Endothelial cell of umbilical vein (primary cell): ENCODE results near the gene UNC5CL. TPM values are rescaled to one million over a fixed set of nuclear protein-coding genes. Genes with fewer than 3 reads are reported as not detected.

ENCODE experiments used
- BruUV-seq: library from RNA; stranded (reverse); fragments of 400-500 nt; replicated peaks from 2 replicates; lab custom pipeline; 2021; lab: Mats Ljungman, UMichigan
- CTCF ChIA-PET: fragments of 300-600, 350-600 bp; sonication (Branson Sonifier 250); formaldehyde crosslinking; loops from one replicate; lab custom pipeline; 2021; ENCODE audit warnings: antibody characterized with exemption, inconsistent platforms; lab: Charles Lee
- POLR2A ChIA-PET: fragments of 300-600, 350-600 bp; sonication (Branson Sonifier 250); formaldehyde crosslinking; loops from one replicate; lab custom pipeline; 2021; ENCODE audit warnings: antibody characterized with exemption, inconsistent platforms; lab: Charles Lee
- DNase-seq: peaks from one replicate; pipeline ENCODE4 v3.0.0-alpha.2; 2011; ENCODE audit warnings: low read depth, low spot score
- FAIRE-seq: peaks from 2 replicates; lab custom pipeline; 2011; peaks lifted over from hg19 to GRCh38; lab: Jason Lieb, UNC
- H2AFZ ChIP-seq: 2 replicates; pipeline ENCODE4 v1.6.0; 2012; ENCODE audit warnings: low read depth, low read length, control low read depth, inconsistent platforms
- H3K27ac ChIP-seq: 2 replicates; pipeline ENCODE4 v1.5.1; 2011; ENCODE audit warnings: low read depth, mild to moderate bottlenecking, control low read depth, low read length, moderate library complexity; ENCODE audit not compliant: insufficient read depth
- H3K27me3 ChIP-seq, 2 experiments: 2 replicates each; pipeline versions ENCODE4 v1.6.0 to v1.6.1; 2011; ENCODE audit warnings: low read length in 2 of 2, mixed read lengths in 1 of 2; ENCODE audit not compliant: control insufficient read depth in 2 of 2, insufficient read depth in 2 of 2
- H3K36me3 ChIP-seq, 2 experiments: 2 replicates in 1 of 2; 3 replicates in 1 of 2; pipeline ENCODE4 v1.5.1; 2011; ENCODE audit warnings: low read length in 2 of 2, mild to moderate bottlenecking in 1 of 2, moderate library complexity in 1 of 2; ENCODE audit not compliant: control insufficient read depth in 2 of 2, insufficient read depth in 2 of 2; ENCODE audit errors: extremely low read depth in 1 of 2
- H3K4me1 ChIP-seq: 3 replicates; pipeline ENCODE4 v1.5.1; 2011; ENCODE audit warnings: mild to moderate bottlenecking, low read length; ENCODE audit not compliant: control insufficient read depth, insufficient read depth; ENCODE audit errors: extremely low read depth
- H3K4me2 ChIP-seq: 2 replicates; pipeline ENCODE4 v1.6.1; 2011; ENCODE audit warnings: low read length, control low read depth, mixed read lengths; ENCODE audit not compliant: insufficient read depth
- H3K4me3 ChIP-seq, 3 experiments: fragments of 200-600 bp in 1 of 3; sonication (generic), shearing (Covaris generic) in 1 of 3; replicated peaks in 1 of 3; 2 replicates each; pipeline ENCODE4 v1.5.1; 2011 to 2016; ENCODE audit warnings: control low read depth in 3 of 3, low read length in 3 of 3, mild to moderate bottlenecking in 2 of 3, inconsistent platforms in 1 of 3, low read depth in 1 of 3, moderate library complexity in 1 of 3; ENCODE audit not compliant: insufficient read depth in 1 of 3
- H3K79me2 ChIP-seq: 2 replicates; pipeline ENCODE4 v1.6.0; 2012; ENCODE audit warnings: low read length, inconsistent platforms; ENCODE audit not compliant: control insufficient read depth, insufficient read depth
- H3K9ac ChIP-seq: replicated peaks from 2 replicates; pipeline ENCODE3; 2011; ENCODE audit warnings: low read length, control low read depth; ENCODE audit not compliant: insufficient read depth; ENCODE audit errors: extremely low read depth
- H3K9me1 ChIP-seq: replicated peaks from 3 replicates; pipeline ENCODE4 v1.6.0; 2011; ENCODE audit warnings: mild to moderate bottlenecking, low read length; ENCODE audit not compliant: control insufficient read depth, insufficient read depth; ENCODE audit errors: extremely low read depth
- H3K9me3 ChIP-seq: replicated peaks from 2 replicates; pipeline ENCODE4 v1.5.1; 2012; ENCODE audit warnings: low read length, inconsistent platforms; ENCODE audit not compliant: control insufficient read depth, insufficient read depth
- H4K20me1 ChIP-seq: replicated peaks from 2 replicates; pipeline ENCODE3; 2011; ENCODE audit warnings: mild to moderate bottlenecking, low read length; ENCODE audit not compliant: control insufficient read depth, insufficient read depth; ENCODE audit errors: extremely low read depth
- EZH2 ChIP-seq: IDR thresholded peaks from 2 replicates; pipeline ENCODE4 v1.6.1; 2012; ENCODE audit warnings: borderline replicate concordance, low read depth, mild to moderate bottlenecking, moderate library complexity, low read length, inconsistent platforms; ENCODE audit not compliant: severe bottlenecking
- FOS ChIP-seq: IDR thresholded peaks from 2 replicates; pipeline ENCODE4 v1.6.1; 2011; ENCODE audit warnings: mild to moderate bottlenecking, low read length, moderate library complexity, borderline replicate concordance; ENCODE audit not compliant: insufficient read depth
- GATA2 ChIP-seq: IDR thresholded peaks from 2 replicates; pipeline ENCODE4 v1.7.0; 2011; ENCODE audit warnings: low read depth, mild to moderate bottlenecking, moderate library complexity, mixed read lengths, low read length; ENCODE audit not compliant: insufficient read length, insufficient read depth
- JUN ChIP-seq: IDR thresholded peaks from 2 replicates; pipeline ENCODE4 v1.6.1; 2011; ENCODE audit warnings: borderline replicate concordance, low read depth; ENCODE audit not compliant: insufficient read length, insufficient read depth
- MAX ChIP-seq: IDR thresholded peaks from 2 replicates; pipeline ENCODE4 v1.6.1; 2011; ENCODE audit not compliant: insufficient read depth, insufficient read length
- MYC ChIP-seq: IDR thresholded peaks from one replicate; pipeline ENCODE4 v1.6.1; 2011; ENCODE audit warnings: mild to moderate bottlenecking, low read depth, low read length
- POLR2A ChIP-seq: IDR thresholded peaks from 2 replicates; pipeline ENCODE4 v1.6.1; 2012; ENCODE audit warnings: low read depth, mild to moderate bottlenecking, control low read depth, low read length
- POLR2AphosphoS5 ChIP-seq: IDR thresholded peaks from 2 replicates; pipeline ENCODE4 v1.6.1; 2012; ENCODE audit warnings: low read depth, mild to moderate bottlenecking, control low read depth, low read length, moderate library complexity; ENCODE audit not compliant: insufficient read depth
- dilution Hi-C: fragments of 300-500 bp; cut with MboI; formaldehyde crosslinking; loops from one replicate; pipeline ENCODE4 v1.15.0; 2019; ENCODE audit warnings: low sequenced_read_pairs; ENCODE audit not compliant: extremely low pct_ligation_motif_present
- intact Hi-C: fragments of 100-400 bp; cut with micrococcal nuclease; formaldehyde crosslinking; loops from one replicate; pipeline ENCODE4 v1.10.0; 2022
- polyA plus RNA-seq, 4 experiments: library from polyadenylated mRNA; depleted of rRNA in 3 of 4; stranded (reverse) in 3 of 4; unstranded in 1 of 4; fragments of >200 nt; gene quantifications; 2 replicates each; pipeline versions ENCODE4 v1.2.1 to v1.2.3, GENCODE V29; 2011 to 2012; ENCODE audit warnings: missing spikeins in 1 of 4
- total RNA-seq: library from RNA; stranded (reverse); gene quantifications from 2 replicates; pipeline ENCODE4 v1.2.3, GENCODE V29; 2021
- TF ChIP-seq, protein P1 (sequence below), 2 donors: IDR thresholded peaks; 1 replicate in 1 of 2; 2 replicates in 1 of 2; pipeline ENCODE4 v1.5.1; 2011; ENCODE audit warnings: low read length in 2 of 2, mild to moderate bottlenecking in 2 of 2, moderate library complexity in 2 of 2, control low read depth in 1 of 2, inconsistent platforms in 1 of 2, low read depth in 1 of 2; ENCODE audit not compliant: insufficient read depth in 1 of 2; ENCODE audit errors: extremely low read depth in 1 of 2

The UNC5CL gene
- total and polyA plus RNA-seq, 2 donors (not counting 3 experiments of a cell fraction or from before 2014, with no cell fraction given), result 0.14 to 0.20 TPM

DNA sequence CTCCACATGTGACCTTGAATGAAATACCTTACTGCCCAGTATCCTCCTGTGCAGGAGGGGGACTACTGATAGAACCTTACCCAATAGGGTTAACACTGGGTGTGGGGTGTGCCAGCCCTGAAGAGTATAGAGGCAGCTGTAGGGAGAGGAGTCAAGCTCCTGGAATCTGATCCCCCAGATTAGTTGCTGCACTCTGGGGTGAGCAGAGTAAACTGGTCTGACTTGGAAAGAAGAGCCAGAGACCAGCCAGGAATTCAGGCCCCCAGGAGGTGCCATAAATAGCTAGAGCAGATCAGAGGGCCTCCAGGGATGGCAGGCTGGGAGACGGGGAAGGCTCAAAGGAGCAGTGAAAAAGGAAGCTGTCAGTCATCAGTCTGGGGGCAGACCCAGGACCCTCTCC lies 10.5 kb upstream of the UNC5CL start:
- no peak overlapping the region for H3K27ac ChIP-seq
- peaks cover 5% of the 10 kb centered on the region for H3K4me1 ChIP-seq
- DNase-seq (no peak), FAIRE-seq (no peak)
- H3K9me3 ChIP-seq, result no peaks in the 10 kb centered on the region
- no peak overlapping the region for H3K4me2 ChIP-seq
- intact Hi-C loops, result no loop called here
- H3K36me3 ChIP-seq, result no peaks in the 10 kb centered on the region
- ChIA-PET CTCF (interaction anchor here (3.2 kb wide), 1 partner anchor 10 kb away, joined by 22 read pairs; the partner anchor contains the start of gene UNC5CL), POLR2A (no interaction called here)
- BruUV-seq, result no TSS peak
- H3K9ac ChIP-seq, result no peak overlapping the region
- H3K4me3 ChIP-seq, result no peak overlapping the region
- dilution Hi-C loops, result no loop called here
- TF ChIP-seq FOS, result no peak
- TF ChIP-seq GATA2, result no peak
- TF ChIP-seq POLR2AphosphoS5, result no peak
- no peak for TF ChIP-seq JUN
- TF ChIP-seq MYC, result no peak
- TF ChIP-seq, protein P1, sequence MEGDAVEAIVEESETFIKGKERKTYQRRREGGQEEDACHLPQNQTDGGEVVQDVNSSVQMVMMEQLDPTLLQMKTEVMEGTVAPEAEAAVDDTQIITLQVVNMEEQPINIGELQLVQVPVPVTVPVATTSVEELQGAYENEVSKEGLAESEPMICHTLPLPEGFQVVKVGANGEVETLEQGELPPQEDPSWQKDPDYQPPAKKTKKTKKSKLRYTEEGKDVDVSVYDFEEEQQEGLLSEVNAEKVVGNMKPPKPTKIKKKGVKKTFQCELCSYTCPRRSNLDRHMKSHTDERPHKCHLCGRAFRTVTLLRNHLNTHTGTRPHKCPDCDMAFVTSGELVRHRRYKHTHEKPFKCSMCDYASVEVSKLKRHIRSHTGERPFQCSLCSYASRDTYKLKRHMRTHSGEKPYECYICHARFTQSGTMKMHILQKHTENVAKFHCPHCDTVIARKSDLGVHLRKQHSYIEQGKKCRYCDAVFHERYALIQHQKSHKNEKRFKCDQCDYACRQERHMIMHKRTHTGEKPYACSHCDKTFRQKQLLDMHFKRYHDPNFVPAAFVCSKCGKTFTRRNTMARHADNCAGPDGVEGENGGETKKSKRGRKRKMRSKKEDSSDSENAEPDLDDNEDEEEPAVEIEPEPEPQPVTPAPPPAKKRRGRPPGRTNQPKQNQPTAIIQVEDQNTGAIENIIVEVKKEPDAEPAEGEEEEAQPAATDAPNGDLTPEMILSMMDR (IDR thresholded peaks at IDR 0.05; ENCODE audit: extremely low read depth in 1 of 2, insufficient read depth in 1 of 2, low read depth in 1 of 2, low read length in 2 of 2), result no peak
- no peak for TF ChIP-seq POLR2A
- no peak for TF ChIP-seq EZH2
- TF ChIP-seq MAX, result no peak
- H4K20me1 ChIP-seq, result no peaks in the 10 kb centered on the region
- no peaks in the 10 kb centered on the region for H3K9me1 ChIP-seq
- H3K79me2 ChIP-seq, result no peaks in the 10 kb centered on the region
- peaks cover under 1 to 2% of the 10 kb centered on the region in 2 experiments for H3K27me3 ChIP-seq
- H2AFZ ChIP-seq, result no peak overlapping the region
